ENCODE measurements around the gene ZNF593OS.

DNA sequence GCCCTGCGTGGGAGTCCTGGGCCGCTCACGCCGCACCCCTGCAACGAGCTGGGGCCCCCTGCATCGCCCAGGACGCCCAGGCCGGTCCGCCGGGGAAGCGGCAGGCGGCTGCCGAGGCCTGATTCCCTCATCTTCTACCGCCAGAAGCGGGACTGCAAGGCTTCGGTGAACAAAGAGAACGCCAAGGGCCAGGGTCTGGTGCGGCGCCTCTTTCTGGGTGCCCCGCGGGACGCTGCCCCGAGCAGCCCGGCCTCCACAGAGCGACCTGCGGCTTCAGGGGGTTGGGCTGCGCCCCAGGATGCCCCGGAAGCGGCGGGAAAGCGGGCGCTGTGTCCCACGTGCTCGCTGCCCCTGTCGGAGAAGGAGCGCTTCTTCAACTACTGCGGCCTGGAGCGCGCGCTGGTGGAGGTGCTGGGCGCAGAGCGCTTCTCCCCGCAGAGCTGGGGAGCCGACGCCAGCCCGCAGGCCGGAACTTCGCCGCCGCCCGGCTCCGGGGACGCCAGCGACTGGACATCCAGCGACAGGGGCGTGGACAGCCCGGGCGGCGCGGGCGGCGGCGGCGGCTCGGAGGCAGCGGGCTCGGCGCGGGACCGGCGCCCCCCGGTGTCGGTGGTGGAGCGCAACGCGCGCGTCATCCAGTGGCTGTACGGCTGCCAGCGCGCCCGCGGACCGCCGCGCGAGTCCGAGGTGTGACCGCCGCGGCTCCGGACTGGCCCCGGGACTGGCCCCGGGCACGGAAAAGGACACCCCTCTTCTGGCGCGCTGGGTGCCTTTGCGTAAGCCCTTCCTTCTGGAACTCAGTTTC lies 10.0 kb downstream of the ZNF593OS start:
- TF ChIP-seq POLR2A (IDR thresholded peaks at IDR 0.05) (no peak), CTCF (IDR thresholded peaks at IDR 0.05) (peak in 2 of 5 experiments; percentile 4 to 9), POLR2AphosphoS5 (IDR thresholded peaks at IDR 0.05) (no peak)

All from transverse colon (tissue), 4 donors.